ENCODE results near the gene RBBP6.

DNA sequence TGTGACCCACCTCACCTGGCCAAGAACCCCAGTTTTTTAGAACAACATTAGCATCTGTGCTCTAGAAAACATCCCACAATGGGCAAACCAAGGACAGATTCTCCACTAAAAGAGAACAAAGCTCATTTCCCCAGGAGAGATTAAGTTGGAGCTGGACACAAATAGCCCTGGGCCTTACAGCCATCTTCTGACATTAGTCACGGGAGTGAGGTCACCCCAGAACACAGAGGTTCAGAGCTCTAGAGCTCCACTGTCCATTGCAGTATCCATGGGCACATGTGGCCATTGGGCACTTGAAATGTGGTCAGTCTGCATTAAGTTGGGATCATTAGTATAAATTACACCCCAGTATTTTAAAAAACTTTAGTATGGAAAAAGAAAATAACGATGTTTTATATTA is 47.6 kb upstream of the RBBP6 start:
- TF ChIP-seq EP300 (IDR thresholded peaks at IDR 0.05) (no peak), POLR2AphosphoS5 (IDR thresholded peaks at IDR 0.05) (no peak), POLR2A (IDR thresholded peaks at IDR 0.05) (no peak)
- TF ChIP-seq, protein P1, sequence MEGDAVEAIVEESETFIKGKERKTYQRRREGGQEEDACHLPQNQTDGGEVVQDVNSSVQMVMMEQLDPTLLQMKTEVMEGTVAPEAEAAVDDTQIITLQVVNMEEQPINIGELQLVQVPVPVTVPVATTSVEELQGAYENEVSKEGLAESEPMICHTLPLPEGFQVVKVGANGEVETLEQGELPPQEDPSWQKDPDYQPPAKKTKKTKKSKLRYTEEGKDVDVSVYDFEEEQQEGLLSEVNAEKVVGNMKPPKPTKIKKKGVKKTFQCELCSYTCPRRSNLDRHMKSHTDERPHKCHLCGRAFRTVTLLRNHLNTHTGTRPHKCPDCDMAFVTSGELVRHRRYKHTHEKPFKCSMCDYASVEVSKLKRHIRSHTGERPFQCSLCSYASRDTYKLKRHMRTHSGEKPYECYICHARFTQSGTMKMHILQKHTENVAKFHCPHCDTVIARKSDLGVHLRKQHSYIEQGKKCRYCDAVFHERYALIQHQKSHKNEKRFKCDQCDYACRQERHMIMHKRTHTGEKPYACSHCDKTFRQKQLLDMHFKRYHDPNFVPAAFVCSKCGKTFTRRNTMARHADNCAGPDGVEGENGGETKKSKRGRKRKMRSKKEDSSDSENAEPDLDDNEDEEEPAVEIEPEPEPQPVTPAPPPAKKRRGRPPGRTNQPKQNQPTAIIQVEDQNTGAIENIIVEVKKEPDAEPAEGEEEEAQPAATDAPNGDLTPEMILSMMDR (IDR thresholded peaks at IDR 0.05), result no peak
